GM23338 (cell line): Measurements from ENCODE around the gene PLPP7. TPM values are rescaled to one million over a fixed set of nuclear protein-coding genes. Genes with fewer than 3 reads are reported as not detected.

ENCODE experiments used
- ATAC-seq: fragments of 200-7000 bp; cut with Tn5 transposase; 3 replicates; pipeline ENCODE4 v1.9.1; 2020
- DNase-seq: peaks from one replicate; pipeline ENCODE4 v3.0.0-alpha.2; 2015; ENCODE audit warnings: low spot score
- H2AFZ ChIP-seq: fragments of 200-600 bp; sonication (generic); 2 replicates; pipeline ENCODE4 v1.8.0; 2016; ENCODE audit warnings: antibody characterized with exemption, mild to moderate bottlenecking, moderate library complexity
- H3F3A ChIP-seq: fragments of 200-600 bp; sonication (generic); replicated peaks from 2 replicates; pipeline ENCODE4 v1.8.0; 2017; ENCODE audit warnings: antibody characterized with exemption, mixed run types, low read depth
- H3K27ac ChIP-seq: fragments of 200-600 bp; sonication (generic); 2 replicates; pipeline ENCODE4 v1.6.1; 2016; ENCODE audit warnings: low read depth
- H3K27me3 ChIP-seq: fragments of 200-600 bp; sonication (generic); 2 replicates; pipeline ENCODE4 v1.8.0; 2016; ENCODE audit warnings: mild to moderate bottlenecking, mixed run types, moderate library complexity; ENCODE audit not compliant: insufficient read depth
- H3K36me3 ChIP-seq: fragments of 200-600 bp; sonication (generic); 2 replicates; pipeline ENCODE4 v1.8.0; 2016; ENCODE audit warnings: mild to moderate bottlenecking; ENCODE audit not compliant: insufficient read depth
- H3K4me1 ChIP-seq: fragments of 200-600 bp; sonication (generic); 2 replicates; pipeline ENCODE4 v1.8.0; 2016; ENCODE audit warnings: mild to moderate bottlenecking, moderate library complexity; ENCODE audit not compliant: insufficient read depth
- H3K4me2 ChIP-seq: fragments of 200-600 bp; sonication (generic); 2 replicates; pipeline ENCODE4 v1.7.1; 2017; ENCODE audit warnings: mixed run types
- H3K4me3 ChIP-seq: fragments of 200-600 bp; sonication (generic); 2 replicates; pipeline ENCODE4 v1.6.1; 2016; ENCODE audit warnings: mixed run types
- H3K79me2 ChIP-seq: fragments of 200-600 bp; sonication (generic); replicated peaks from 2 replicates; pipeline ENCODE4 v1.8.0; 2017; ENCODE audit warnings: mild to moderate bottlenecking; ENCODE audit not compliant: insufficient read depth
- H3K9me2 ChIP-seq: fragments of 200-600 bp; sonication (generic); 2 replicates; pipeline ENCODE4 v1.8.0; 2017; ENCODE audit not compliant: insufficient read depth
- H4K20me1 ChIP-seq: fragments of 200-600 bp; sonication (generic); replicated peaks from 2 replicates; pipeline ENCODE4 v1.8.0; 2017; ENCODE audit warnings: mild to moderate bottlenecking; ENCODE audit not compliant: insufficient read depth
- H3K27ac Mint-ChIP-seq: 2 replicates; pipeline ENCODE4 v1.8.0; 2020; ENCODE audit warnings: inconsistent platforms, mild to moderate bottlenecking, moderate library complexity, mixed read lengths
- H3K27me3 Mint-ChIP-seq: 3 replicates; pipeline ENCODE4 v1.8.0; 2022; ENCODE audit warnings: low read depth, mild to moderate bottlenecking, moderate library complexity, mixed read lengths, inconsistent platforms; ENCODE audit not compliant: insufficient read depth, poor library complexity
- H3K36me3 Mint-ChIP-seq: 3 replicates; pipeline ENCODE4 v1.8.0; 2021; ENCODE audit warnings: low read depth, mild to moderate bottlenecking, inconsistent platforms, moderate library complexity, mixed read lengths
- H3K4me1 Mint-ChIP-seq: 3 replicates; pipeline ENCODE4 v1.8.0; 2020; ENCODE audit warnings: mild to moderate bottlenecking, inconsistent platforms, mixed read lengths
- H3K4me3 Mint-ChIP-seq: 3 replicates; pipeline ENCODE4 v1.8.0; 2021; ENCODE audit warnings: moderate library complexity, mild to moderate bottlenecking, inconsistent platforms, mixed read lengths
- H3K9me3 Mint-ChIP-seq: 3 replicates; pipeline ENCODE4 v1.8.0; 2020; ENCODE audit warnings: moderate library complexity, mild to moderate bottlenecking, inconsistent platforms, mixed read lengths
- CREB1 ChIP-seq: fragments of 250-450 bp; sonication (Bioruptor Pico); IDR thresholded peaks from 2 replicates; pipeline ENCODE4 v1.5.0; 2020; ENCODE audit warnings: low read depth, mild to moderate bottlenecking, moderate library complexity
- CTCF ChIP-seq, 2 experiments: fragments of 200-600 bp in 1 of 2; sonication (generic) in 1 of 2; conservative IDR thresholded peaks; 2 replicates each; pipeline versions ENCODE4 v1.5.1 to v1.6.1; 2016 to 2017; ENCODE audit warnings: antibody characterized with exemption in 2 of 2, low read depth in 2 of 2, mild to moderate bottlenecking in 2 of 2, moderate library complexity in 1 of 2
- ETS1 ChIP-seq: IDR thresholded peaks from 2 replicates; pipeline ENCODE4 v1.6.1; 2016; ENCODE audit warnings: antibody characterized with exemption
- EZH2 ChIP-seq: fragments of 200-600 bp; sonication (generic); IDR thresholded peaks from one replicate; pipeline ENCODE4 v1.8.0; 2017; ENCODE audit warnings: antibody characterized with exemption, mild to moderate bottlenecking, low read depth; ENCODE audit not compliant: unreplicated experiment
- EZH2phosphoT487 ChIP-seq: fragments of 200-600 bp; sonication (generic); IDR thresholded peaks from one replicate; pipeline ENCODE4 v1.8.1; 2018; ENCODE audit warnings: antibody characterized with exemption; ENCODE audit not compliant: unreplicated experiment
- JUNB ChIP-seq: IDR thresholded peaks from one replicate; pipeline ENCODE4 v1.6.1; 2016; ENCODE audit warnings: antibody characterized with exemption; ENCODE audit not compliant: unreplicated experiment
- NANOG ChIP-seq: IDR thresholded peaks from 2 replicates; pipeline ENCODE4 v1.6.1; 2016; ENCODE audit warnings: antibody characterized with exemption, borderline replicate concordance
- POLR2AphosphoS5 ChIP-seq: IDR thresholded peaks from 2 replicates; pipeline ENCODE4 v1.6.1; 2016; ENCODE audit warnings: antibody characterized with exemption, low read depth
- REST ChIP-seq: IDR thresholded peaks from one replicate; pipeline ENCODE4 v1.6.1; 2018; ENCODE audit warnings: antibody characterized with exemption; ENCODE audit not compliant: unreplicated experiment
- ZNF114 ChIP-seq: fragments of 250-450 bp; sonication (Bioruptor Pico); IDR thresholded peaks from 2 replicates; pipeline ENCODE4 v1.5.0; 2020; ENCODE audit warnings: mild to moderate bottlenecking, moderate library complexity
- ZNF462 ChIP-seq: fragments of 250-450 bp; sonication (Bioruptor Pico); IDR thresholded peaks from 2 replicates; pipeline ENCODE4 v1.5.0; 2020; ENCODE audit warnings: mild to moderate bottlenecking, moderate library complexity
- polyA plus RNA-seq: library from polyadenylated mRNA; unstranded; fragments of >200 nt; fragmentation: Nextera tagmentation; extraction: Ambion mirVana; gene quantifications from 2 replicates; pipeline ENCODE4 v1.2.1, GENCODE V29; 2016
- total RNA-seq: library from RNA; depleted of rRNA; stranded (reverse); fragments of >200 nt; shearing (Covaris generic); gene quantifications from 2 replicates; pipeline ENCODE4 v1.2.3, GENCODE V29; 2014

Gene PLPP7
- total and polyA plus RNA-seq, 2 experiments from 2014 or later, result 1.6 to 2.4 TPM

GRCh38 chr9:131306397-131307004 lies 17.0 kb downstream of the PLPP7 start:
- TF ChIP-seq ZNF114 (no peak), POLR2AphosphoS5 (no peak), JUNB (no peak), REST (no peak), CTCF (conservative IDR thresholded peaks at IDR 0.05; ENCODE audit: low read depth in 2 of 2) (no peak), ZNF462 (CRISPR knock-in tag) (no peak), ETS1 (no peak), CREB1 (CRISPR knock-in tag) (no peak), EZH2phosphoT487 (no peak), NANOG (no peak), EZH2 (no peak)
- Mint-ChIP-seq H3K27ac (no peak overlapping the region), H3K4me1 (peaks cover 10% of the 10 kb centered on the region; the same call in 1 of the 3 replicates)

More at GRCh38 chr9:131306397-131307004, 17.0 kb downstream of the PLPP7 start:
- no peak overlapping the region for H3K4me3 Mint-ChIP-seq
- ATAC-seq, result no peak
- no peaks in the 10 kb centered on the region for H3K36me3 Mint-ChIP-seq
- H3K79me2 ChIP-seq, result no peaks in the 10 kb centered on the region
- H3K27ac ChIP-seq, result no peak overlapping the region
- peaks cover 18% of the 10 kb centered on the region for H3K27me3 Mint-ChIP-seq
- no peaks in the 10 kb centered on the region for H3K36me3 ChIP-seq
- no peaks in the 10 kb centered on the region for H3K9me3 Mint-ChIP-seq
- H3F3A ChIP-seq, result peaks cover 3% of the 10 kb centered on the region; the same call in 1 of the 2 replicates
- no peaks in the 10 kb centered on the region for H3K4me1 ChIP-seq
- no peak overlapping the region for H2AFZ ChIP-seq
- no peaks in the 10 kb centered on the region for H4K20me1 ChIP-seq
- H3K27me3 ChIP-seq, result no peaks in the 10 kb centered on the region
- no peaks in the 10 kb centered on the region for H3K9me2 ChIP-seq
- H3K4me2 ChIP-seq, result no peak overlapping the region
- no peak overlapping the region for H3K4me3 ChIP-seq
- DNase-seq, result no peak
